HepG2 (cell line): Measurements from ENCODE around the gene DRC3. TPM values are rescaled to one million over a fixed set of nuclear protein-coding genes. Genes with fewer than 3 reads are reported as not detected.

ENCODE experiments used
- ARNT2 ChIP-seq: sonication (generic); formaldehyde crosslinking; IDR thresholded peaks from 2 replicates; pipeline ENCODE4 v1.8.0; 2022; ENCODE audit warnings: mild to moderate bottlenecking, low read depth, missing genetic modification reagents, moderate library complexity
- BHLHE40 ChIP-seq: IDR thresholded peaks from 2 replicates; pipeline ENCODE4 v1.6.1; 2011; ENCODE audit warnings: low read length, improper control_type of control experiment
- GABPB1 ChIP-seq: IDR thresholded peaks from 2 replicates; pipeline ENCODE4 v1.6.1; 2016; ENCODE audit warnings: mild to moderate bottlenecking, missing genetic modification reagents, moderate library complexity, missing compliant biosample characterization
- HMG20A ChIP-seq: IDR thresholded peaks from 2 replicates; pipeline ENCODE4 v1.6.1; 2016; ENCODE audit warnings: borderline replicate concordance
- KDM5A ChIP-seq: fragments of 200-600 bp; sonication (generic); IDR thresholded peaks from 2 replicates; pipeline ENCODE4 v1.7.0; 2018; ENCODE audit warnings: antibody characterized with exemption, mild to moderate bottlenecking, low read length, borderline replicate concordance
- LRRFIP1 ChIP-seq: sonication (generic); formaldehyde crosslinking; conservative IDR thresholded peaks from 2 replicates; pipeline ENCODE4 v1.4.0; 2020; ENCODE audit warnings: missing genetic modification reagents
- PRDM10 ChIP-seq: sonication (generic); formaldehyde crosslinking; IDR thresholded peaks from 2 replicates; pipeline ENCODE4 v1.4.0; 2020; ENCODE audit warnings: low read depth, missing genetic modification reagents
- ZFP41 ChIP-seq: sonication (generic); formaldehyde crosslinking; IDR thresholded peaks from 2 replicates; pipeline ENCODE4 v1.4.0; 2020; ENCODE audit warnings: mild to moderate bottlenecking, missing genetic modification reagents, borderline replicate concordance
- ZNF160 ChIP-seq: sonication (generic); formaldehyde crosslinking; IDR thresholded peaks from 2 replicates; pipeline ENCODE4 v1.8.0; 2022; ENCODE audit warnings: mild to moderate bottlenecking, inconsistent platforms, missing genetic modification reagents
- ZNF280B ChIP-seq: sonication (generic); formaldehyde crosslinking; IDR thresholded peaks from 2 replicates; pipeline ENCODE4 v1.5.0; 2020; ENCODE audit warnings: missing genetic modification reagents, mild to moderate bottlenecking, borderline replicate concordance
- ZNF543 ChIP-seq: sonication (generic); formaldehyde crosslinking; IDR thresholded peaks from 2 replicates; pipeline ENCODE4 v1.4.0; 2020; ENCODE audit warnings: mild to moderate bottlenecking, missing genetic modification reagents
- ZNF704 ChIP-seq: sonication (generic); formaldehyde crosslinking; IDR thresholded peaks from 2 replicates; pipeline ENCODE4 v1.8.1; 2023; ENCODE audit warnings: mild to moderate bottlenecking, inconsistent platforms, moderate library complexity, missing genetic modification reagents, borderline replicate concordance
- ZNF850 ChIP-seq: sonication (generic); formaldehyde crosslinking; conservative IDR thresholded peaks from 2 replicates; pipeline ENCODE4 v1.9.0; 2021; ENCODE audit warnings: mild to moderate bottlenecking, missing genetic modification reagents
- polyA plus RNA-seq, 8 experiments: library from polyadenylated mRNA; depleted of rRNA in 3 of 8; stranded (reverse) in 7 of 8; unstranded in 1 of 8; fragments of >200 nt; fragmentation: Illumina TruSeq in 4 of 8; extraction: Trizol in 4 of 8; gene quantifications; 2 replicates each; pipeline versions ENCODE4 v1.2.1 to v1.2.3, GENCODE V29; 2011 to 2016; ENCODE audit warnings: low read depth in 4 of 8, missing spikeins in 1 of 8, mixed read lengths in 1 of 8; ENCODE audit not compliant: insufficient read depth in 1 of 8
- total RNA-seq, 5 experiments: library from RNA; depleted of rRNA; stranded (reverse); fragments of >200 nt; fragmentation: Illumina TruSeq; extraction: Trizol; gene quantifications; 2 replicates each; pipeline ENCODE4 v1.2.3, GENCODE V29; 2016; ENCODE audit warnings: low read depth in 1 of 5

DRC3 gene
- total and polyA plus RNA-seq, 2 of the 13 experiments (the other 11 are each of a cell fraction or from before 2014, with no cell fraction given), result 0.53 to 0.87 TPM

GRCh38 chr17:18039535-18040260 is 67.0 kb downstream of the DRC3 start (continued):
- TF ChIP-seq GABPB1 (CRISPR knock-in tag), result no peak
- TF ChIP-seq ZFP41 (CRISPR knock-in tag), result no peak
- no peak for TF ChIP-seq ZNF704 (CRISPR knock-in tag)
- TF ChIP-seq KDM5A, result no peak; the same call in 1 of the 2 replicates
- no peak for TF ChIP-seq ZNF543 (CRISPR knock-in tag)
- TF ChIP-seq HMG20A (CRISPR knock-in tag), result no peak
- TF ChIP-seq ZNF160 (CRISPR knock-in tag), result no peak
- TF ChIP-seq ARNT2 (CRISPR knock-in tag), result peak; percentile 33; the same call in 1 of the 2 replicates
- no peak for TF ChIP-seq BHLHE40
- TF ChIP-seq ZNF280B (CRISPR knock-in tag), result no peak
- no peak for TF ChIP-seq ZNF850 (CRISPR knock-in tag)
- no peak for TF ChIP-seq PRDM10 (CRISPR knock-in tag)
- TF ChIP-seq LRRFIP1 (CRISPR knock-in tag), result no peak
